ENCODE data around the gene NOA1.
A peak's percentile ranks its signal among the peaks of the same experiment; 100 is the strongest.

Gene NOA1

GRCh38 chr4:56976837-56977320, 527 bp downstream of the NOA1 start:
- TF ChIP-seq CTCF (IDR thresholded peaks at IDR 0.05; ENCODE audit: low read depth, low read length): no peak
- peak overlapping the region; percentile 66 for H3K4me3 ChIP-seq (ENCODE audit: low read depth, low read length)

DNA sequence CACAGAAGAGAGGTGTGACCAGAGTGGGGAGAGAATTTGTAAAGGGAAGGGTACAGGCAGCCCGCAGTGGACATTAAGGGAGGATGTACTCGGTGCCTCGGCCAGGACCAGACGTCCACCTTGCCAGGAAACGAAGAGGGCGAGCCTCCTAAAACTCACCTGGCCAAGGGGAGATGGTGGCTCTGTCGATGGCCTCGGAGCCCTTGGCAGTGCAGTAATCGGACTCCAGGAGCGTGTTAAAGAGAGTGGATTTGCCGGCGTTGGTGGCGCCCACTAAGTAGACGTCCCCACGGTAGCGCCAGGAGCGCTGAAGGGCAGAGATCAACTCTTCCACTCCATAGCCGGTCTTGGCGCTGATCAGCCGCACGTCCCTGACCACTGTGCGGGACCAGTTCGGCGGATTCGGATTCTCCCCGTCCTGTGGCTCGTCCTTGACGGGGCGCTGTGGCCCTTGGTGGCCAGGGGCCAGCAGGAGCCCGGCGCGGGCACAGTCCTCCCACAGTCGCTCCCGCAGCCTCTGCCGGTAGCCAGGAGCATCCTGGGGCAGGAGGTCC, 1.0 kb downstream of the NOA1 start:
- TF ChIP-seq CTCF (IDR thresholded peaks at IDR 0.05; ENCODE audit: low read depth, low read length): no peak

GRCh38 chr4:56973336-56973735, 4.1 kb downstream of the NOA1 start:
- TF ChIP-seq CTCF (IDR thresholded peaks at IDR 0.05; ENCODE audit: low read depth, low read length): no peak
- no peak overlapping the region for H3K4me3 ChIP-seq (ENCODE audit: low read depth, low read length)

More for the DNA sequence above, 1.0 kb downstream of the NOA1 start:
- H3K4me3 ChIP-seq (ENCODE audit: low read depth, low read length): peak overlapping the region; percentile 66

- H3K4me3 ChIP-seq (ENCODE audit: low read depth, low read length): no peak overlapping the region
- no peak for TF ChIP-seq CTCF (IDR thresholded peaks at IDR 0.05; ENCODE audit: low read depth, low read length)
Measured at GRCh38 chr4:56972809-56973208, 4.6 kb downstream of the NOA1 start.

- no peak overlapping the region for H3K4me3 ChIP-seq (ENCODE audit: low read depth, low read length)
- no peak for TF ChIP-seq CTCF (IDR thresholded peaks at IDR 0.05; ENCODE audit: low read depth, low read length)
Measured at GRCh38 chr4:56972389-56972788, 5.0 kb downstream of the NOA1 start.

GRCh38 chr4:56971383-56971782, 6.0 kb downstream of the NOA1 start:
- no peak for TF ChIP-seq CTCF (IDR thresholded peaks at IDR 0.05; ENCODE audit: low read depth, low read length)
- H3K4me3 ChIP-seq (ENCODE audit: low read depth, low read length): no peak overlapping the region

DNA sequence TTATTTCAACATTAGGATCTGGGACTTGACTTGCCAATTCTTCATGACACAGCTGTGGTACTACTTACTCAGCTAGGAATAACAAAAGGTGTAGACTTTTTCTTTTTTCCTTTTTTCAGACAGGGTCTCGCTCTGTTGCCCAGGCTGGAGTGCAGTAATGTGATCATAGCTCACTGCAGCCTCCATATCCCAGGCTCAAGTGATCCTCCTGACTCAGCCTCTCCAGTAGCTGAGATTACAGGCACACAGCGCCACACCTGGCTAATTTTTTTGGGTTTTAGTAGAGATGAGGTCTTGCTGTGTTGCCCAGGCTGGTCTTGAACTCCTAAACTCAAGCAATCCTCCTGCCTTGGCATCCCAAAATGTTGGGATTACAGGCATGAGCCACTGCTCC, 16.3 kb downstream of the NOA1 start:
- no peak for TF ChIP-seq CTCF (IDR thresholded peaks at IDR 0.05; ENCODE audit: low read depth, low read length)

More for the DNA sequence above, 16.3 kb downstream of the NOA1 start:
- H3K4me3 ChIP-seq (ENCODE audit: low read depth, low read length): no peak overlapping the region

Measured in WI38 (cell line).